Measurements from ENCODE around the gene LBP. TPM values are rescaled to one million over a fixed set of nuclear protein-coding genes. Genes with fewer than 3 reads are reported as not detected.

The LBP gene
- total RNA-seq, 1 donor, result 1.8 TPM

DNA sequence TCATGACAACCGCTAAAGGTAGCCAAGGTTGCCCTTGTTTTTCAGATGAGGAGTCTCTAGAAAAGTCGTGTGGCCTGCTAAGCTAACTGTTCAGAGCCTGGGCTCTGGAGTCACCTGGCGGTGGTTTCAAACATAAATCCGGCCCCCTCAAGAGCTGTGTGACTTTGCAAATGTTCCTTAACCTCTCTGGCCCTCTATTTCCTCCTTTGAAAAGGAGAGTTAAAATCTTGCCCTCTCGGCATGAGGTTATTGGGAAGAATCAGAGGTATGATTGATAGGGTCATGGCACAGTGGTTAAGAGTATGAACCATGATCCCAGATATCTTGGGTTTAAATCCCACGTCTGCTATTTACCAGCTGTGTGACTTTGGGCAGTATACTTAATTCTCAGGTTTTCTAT lies 5.6 kb upstream of the LBP start:
- no peak for DNase-seq (ENCODE audit: insufficient read length, low spot score, missing footprints)
- H3K4me1 ChIP-seq (ENCODE audit: insufficient read depth, low read length), result no peaks in the 10 kb centered on the region
- H3K36me3 ChIP-seq (ENCODE audit: insufficient read depth, low read length), result no peaks in the 10 kb centered on the region
- H3K9me3 ChIP-seq (ENCODE audit: low read depth, low read length), result peaks cover 5% of the 10 kb centered on the region
- H3K4me3 ChIP-seq (ENCODE audit: insufficient read depth, low read length), result no peak overlapping the region
- no peak overlapping the region for H2AFZ ChIP-seq (ENCODE audit: low read length)
- H3K27ac ChIP-seq (ENCODE audit: low read depth, low read length), result no peak overlapping the region
- H3K27me3 ChIP-seq (ENCODE audit: insufficient read depth, low read length), result peaks cover 21% of the 10 kb centered on the region
- H3K79me2 ChIP-seq (ENCODE audit: insufficient read depth, low read length), result no peaks in the 10 kb centered on the region
- no peaks in the 10 kb centered on the region for H4K20me1 ChIP-seq (ENCODE audit: insufficient read depth, low read length)
- TF ChIP-seq, protein P1, sequence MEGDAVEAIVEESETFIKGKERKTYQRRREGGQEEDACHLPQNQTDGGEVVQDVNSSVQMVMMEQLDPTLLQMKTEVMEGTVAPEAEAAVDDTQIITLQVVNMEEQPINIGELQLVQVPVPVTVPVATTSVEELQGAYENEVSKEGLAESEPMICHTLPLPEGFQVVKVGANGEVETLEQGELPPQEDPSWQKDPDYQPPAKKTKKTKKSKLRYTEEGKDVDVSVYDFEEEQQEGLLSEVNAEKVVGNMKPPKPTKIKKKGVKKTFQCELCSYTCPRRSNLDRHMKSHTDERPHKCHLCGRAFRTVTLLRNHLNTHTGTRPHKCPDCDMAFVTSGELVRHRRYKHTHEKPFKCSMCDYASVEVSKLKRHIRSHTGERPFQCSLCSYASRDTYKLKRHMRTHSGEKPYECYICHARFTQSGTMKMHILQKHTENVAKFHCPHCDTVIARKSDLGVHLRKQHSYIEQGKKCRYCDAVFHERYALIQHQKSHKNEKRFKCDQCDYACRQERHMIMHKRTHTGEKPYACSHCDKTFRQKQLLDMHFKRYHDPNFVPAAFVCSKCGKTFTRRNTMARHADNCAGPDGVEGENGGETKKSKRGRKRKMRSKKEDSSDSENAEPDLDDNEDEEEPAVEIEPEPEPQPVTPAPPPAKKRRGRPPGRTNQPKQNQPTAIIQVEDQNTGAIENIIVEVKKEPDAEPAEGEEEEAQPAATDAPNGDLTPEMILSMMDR (IDR thresholded peaks at IDR 0.05; ENCODE audit: extremely low read depth, low read depth, low read length), result no peak
- H3K4me2 ChIP-seq (ENCODE audit: insufficient read depth, low read length), result no peak overlapping the region

DNA sequence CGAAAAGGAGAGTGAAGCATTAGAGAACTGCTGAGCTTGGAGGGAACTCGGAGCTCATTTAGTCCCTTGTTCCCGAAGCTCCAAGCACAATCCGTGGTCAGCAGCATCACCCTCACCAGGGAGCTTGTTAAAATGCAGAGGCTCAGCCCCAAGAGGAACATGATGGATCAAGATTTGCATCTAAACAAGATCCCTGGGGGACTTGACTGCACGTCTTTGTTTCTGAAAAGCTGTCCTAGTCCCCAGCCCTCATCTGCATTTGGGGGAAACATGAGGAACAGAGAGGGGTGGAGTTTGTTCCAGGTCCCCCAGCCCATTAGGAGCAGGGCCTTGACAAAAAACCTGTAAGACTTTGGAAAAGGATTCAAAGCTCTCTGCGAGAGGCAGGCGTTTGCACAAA lies 4.1 kb upstream of the LBP start:
- Histone ChIP-seq H2AFZ (ENCODE audit: low read length) (no peak overlapping the region), H3K4me1 (ENCODE audit: insufficient read depth, low read length) (no peaks in the 10 kb centered on the region), H4K20me1 (ENCODE audit: insufficient read depth, low read length) (no peaks in the 10 kb centered on the region), H3K79me2 (ENCODE audit: insufficient read depth, low read length) (no peaks in the 10 kb centered on the region), H3K9me3 (ENCODE audit: low read depth, low read length) (peaks cover 5% of the 10 kb centered on the region), H3K27ac (ENCODE audit: low read depth, low read length) (no peak overlapping the region), H3K27me3 (ENCODE audit: insufficient read depth, low read length) (peaks cover 12% of the 10 kb centered on the region), H3K4me3 (ENCODE audit: insufficient read depth, low read length) (no peak overlapping the region), H3K4me2 (ENCODE audit: insufficient read depth, low read length) (no peak overlapping the region), H3K36me3 (ENCODE audit: insufficient read depth, low read length) (no peaks in the 10 kb centered on the region)
- DNase-seq (ENCODE audit: insufficient read length, low spot score, missing footprints), result no peak
- TF ChIP-seq, protein P1 (IDR thresholded peaks at IDR 0.05; ENCODE audit: extremely low read depth, low read depth, low read length), result no peak

GRCh38 chr20:38342713-38343310 lies 3.5 kb upstream of the LBP start:
- TF ChIP-seq, protein P1 (IDR thresholded peaks at IDR 0.05; ENCODE audit: extremely low read depth, low read depth, low read length), result no peak
- peak overlapping the region; percentile 73 for H2AFZ ChIP-seq (ENCODE audit: low read length)
- no peaks in the 10 kb centered on the region for H3K36me3 ChIP-seq (ENCODE audit: insufficient read depth, low read length)
- DNase-seq (ENCODE audit: insufficient read length, low spot score, missing footprints), result no peak
- H3K4me3 ChIP-seq (ENCODE audit: insufficient read depth, low read length), result peak overlapping the region; percentile 49
- H3K4me1 ChIP-seq (ENCODE audit: insufficient read depth, low read length), result no peaks in the 10 kb centered on the region
- H3K27ac ChIP-seq (ENCODE audit: low read depth, low read length), result no peak overlapping the region
- H3K4me2 ChIP-seq (ENCODE audit: insufficient read depth, low read length), result peak overlapping the region; percentile 61
- H3K27me3 ChIP-seq (ENCODE audit: insufficient read depth, low read length), result peaks cover 14% of the 10 kb centered on the region
- no peaks in the 10 kb centered on the region for H4K20me1 ChIP-seq (ENCODE audit: insufficient read depth, low read length)
- H3K79me2 ChIP-seq (ENCODE audit: insufficient read depth, low read length), result no peaks in the 10 kb centered on the region
- peaks cover 1% of the 10 kb centered on the region for H3K9me3 ChIP-seq (ENCODE audit: low read depth, low read length)

DNA sequence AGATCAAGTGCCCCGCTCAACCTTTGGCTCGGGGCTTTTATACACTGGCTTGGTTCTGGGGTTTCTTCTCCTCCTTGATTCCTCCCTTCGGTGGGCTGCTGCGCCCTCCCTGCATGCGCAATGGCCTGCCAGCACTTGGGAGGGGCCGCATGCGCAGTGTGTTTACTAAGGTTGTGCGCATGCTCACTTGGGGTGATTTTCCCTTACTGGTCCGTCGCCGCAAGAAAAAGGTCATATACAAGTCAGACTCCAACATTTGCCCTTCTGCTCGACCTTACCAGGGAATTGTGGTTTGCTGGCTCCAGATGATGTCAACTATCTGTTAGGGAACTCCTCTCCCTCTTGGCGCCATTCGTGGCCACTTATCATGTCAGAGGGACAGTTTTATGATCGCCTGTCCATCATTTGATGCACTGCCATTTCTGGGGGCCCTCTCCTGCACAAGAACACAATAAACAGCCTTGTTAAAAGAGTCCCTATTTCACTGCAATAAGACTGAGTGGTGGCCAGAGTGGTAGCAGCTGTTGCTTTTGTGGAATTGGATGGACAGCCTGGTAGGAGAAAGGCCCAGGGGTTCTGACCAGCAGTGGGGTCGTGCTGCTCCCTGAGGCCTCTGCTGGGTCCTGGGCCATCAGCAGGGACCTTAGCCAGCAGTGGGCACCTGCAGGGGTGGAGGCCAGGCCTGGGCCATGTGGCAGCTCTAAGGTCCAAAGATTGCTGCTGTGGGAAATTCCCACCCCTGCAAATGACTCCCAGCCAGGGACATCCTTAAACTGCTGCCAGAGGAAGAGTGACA lies 2.8 kb upstream of the LBP start:
- Histone ChIP-seq H4K20me1 (ENCODE audit: insufficient read depth, low read length) (no peaks in the 10 kb centered on the region), H3K4me2 (ENCODE audit: insufficient read depth, low read length) (peak overlapping the region; percentile 61), H2AFZ (ENCODE audit: low read length) (peak overlapping the region; percentile 73)

More for the DNA sequence above, 2.8 kb upstream of the LBP start:
- Histone ChIP-seq H3K27ac (ENCODE audit: low read depth, low read length) (no peak overlapping the region), H3K4me1 (ENCODE audit: insufficient read depth, low read length) (no peaks in the 10 kb centered on the region), H3K27me3 (ENCODE audit: insufficient read depth, low read length) (peaks cover 17% of the 10 kb centered on the region), H3K79me2 (ENCODE audit: insufficient read depth, low read length) (no peaks in the 10 kb centered on the region), H3K4me3 (ENCODE audit: insufficient read depth, low read length) (peak overlapping the region; percentile 49), H3K9me3 (ENCODE audit: low read depth, low read length) (no peaks in the 10 kb centered on the region), H3K36me3 (ENCODE audit: insufficient read depth, low read length) (no peaks in the 10 kb centered on the region)
- DNase-seq (ENCODE audit: insufficient read length, low spot score, missing footprints), result no peak
- TF ChIP-seq, protein P1 (IDR thresholded peaks at IDR 0.05; ENCODE audit: extremely low read depth, low read depth, low read length), result no peak

Measured in osteoblast (primary cell).